ENCODE data around the gene GSDME.
A peak's percentile ranks its signal among the peaks of the same experiment; 100 is the strongest.

The GSDME gene

DNA sequence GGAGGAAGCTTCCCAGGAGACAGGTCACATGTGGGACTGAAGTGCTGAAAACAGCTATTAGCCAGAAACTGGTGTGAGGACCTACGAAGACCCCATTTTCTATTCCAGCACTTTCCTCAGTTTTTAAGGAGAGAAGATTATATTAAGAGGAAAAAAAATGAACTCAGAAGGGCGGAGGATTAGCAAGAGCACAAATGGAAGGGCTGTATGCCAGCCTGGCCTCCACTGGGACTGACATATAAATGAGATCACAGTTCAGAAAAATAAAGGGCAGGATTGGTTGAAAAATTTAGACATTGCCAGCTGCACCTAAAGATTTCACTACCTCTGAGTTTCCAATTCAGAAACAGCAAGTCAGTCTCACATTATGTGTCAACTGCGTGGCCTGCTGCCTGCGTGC is 53.0 kb downstream of the GSDME start:
- no peak for DNase-seq (ENCODE audit: low read depth)

GRCh38 chr7:24703296-24703695 is 54.0 kb downstream of the GSDME start:
- DNase-seq (ENCODE audit: low read depth), result no peak

DNA sequence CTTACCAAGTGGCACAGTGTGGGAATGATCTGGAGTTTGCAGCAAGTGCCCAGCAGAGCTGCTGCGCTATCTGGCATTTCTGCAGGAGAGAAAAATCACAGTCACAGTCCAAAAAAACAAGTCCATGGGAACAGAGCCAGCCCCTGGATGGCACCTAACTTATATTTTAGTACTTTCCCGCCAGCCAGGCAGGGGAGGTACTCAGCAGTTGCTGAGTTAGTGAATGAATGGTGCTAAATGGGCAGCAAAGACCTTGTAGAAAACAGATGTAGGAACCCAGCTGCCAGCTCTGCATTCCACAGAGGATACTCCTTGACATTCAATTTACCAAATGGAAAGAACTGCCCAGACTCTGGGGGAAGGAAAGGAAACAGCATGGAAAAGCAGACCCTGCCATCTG is 54.5 kb downstream of the GSDME start:
- DNase-seq (ENCODE audit: low read depth), result no peak

DNA sequence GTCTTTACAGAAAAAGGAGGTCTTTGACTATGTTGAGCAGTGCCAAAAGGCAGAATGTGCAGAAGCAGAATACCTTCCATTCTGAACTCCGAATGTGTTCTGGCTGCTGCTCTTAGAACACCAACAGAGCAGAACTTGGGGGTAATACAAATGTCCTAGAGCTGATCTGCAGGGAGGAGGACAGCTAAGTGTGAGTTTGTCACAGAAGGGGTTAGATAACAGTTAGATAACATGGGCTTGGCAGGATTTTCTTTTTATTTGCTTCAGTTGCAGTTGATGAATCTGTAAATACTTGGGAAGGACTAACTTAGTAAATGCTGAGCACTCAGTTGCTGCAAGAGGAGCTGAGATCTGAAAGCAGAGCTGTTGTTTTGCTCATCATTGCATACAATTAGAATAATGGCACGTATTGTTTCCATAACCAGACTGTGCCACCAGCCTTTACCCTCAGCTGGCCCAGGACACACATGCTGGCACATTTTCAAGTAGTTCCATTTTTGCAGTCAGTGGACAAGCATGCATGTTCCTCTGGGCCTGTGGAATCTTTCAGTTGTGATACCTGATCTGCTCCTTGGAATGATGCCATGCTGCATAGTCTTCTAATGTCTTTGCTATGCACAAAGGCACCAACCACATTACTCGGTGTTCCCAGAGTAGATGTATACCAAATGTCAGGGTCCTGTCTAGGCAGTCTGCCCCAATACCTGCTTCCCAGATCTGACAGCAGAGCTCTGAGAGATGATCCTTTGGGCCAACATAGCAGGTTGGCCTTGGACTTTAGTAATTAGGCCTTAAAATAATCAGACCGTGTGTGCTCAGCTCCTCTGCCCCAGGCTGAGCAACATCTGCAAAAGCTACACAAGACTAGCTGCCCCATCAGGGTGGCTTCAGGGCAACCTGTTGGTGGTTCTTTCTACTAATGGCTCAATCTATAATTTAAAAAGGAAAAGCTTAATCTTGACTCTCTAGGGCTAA is 55.7 kb downstream of the GSDME start:
- peak; percentile 92 for DNase-seq (ENCODE audit: low read depth)

DNA sequence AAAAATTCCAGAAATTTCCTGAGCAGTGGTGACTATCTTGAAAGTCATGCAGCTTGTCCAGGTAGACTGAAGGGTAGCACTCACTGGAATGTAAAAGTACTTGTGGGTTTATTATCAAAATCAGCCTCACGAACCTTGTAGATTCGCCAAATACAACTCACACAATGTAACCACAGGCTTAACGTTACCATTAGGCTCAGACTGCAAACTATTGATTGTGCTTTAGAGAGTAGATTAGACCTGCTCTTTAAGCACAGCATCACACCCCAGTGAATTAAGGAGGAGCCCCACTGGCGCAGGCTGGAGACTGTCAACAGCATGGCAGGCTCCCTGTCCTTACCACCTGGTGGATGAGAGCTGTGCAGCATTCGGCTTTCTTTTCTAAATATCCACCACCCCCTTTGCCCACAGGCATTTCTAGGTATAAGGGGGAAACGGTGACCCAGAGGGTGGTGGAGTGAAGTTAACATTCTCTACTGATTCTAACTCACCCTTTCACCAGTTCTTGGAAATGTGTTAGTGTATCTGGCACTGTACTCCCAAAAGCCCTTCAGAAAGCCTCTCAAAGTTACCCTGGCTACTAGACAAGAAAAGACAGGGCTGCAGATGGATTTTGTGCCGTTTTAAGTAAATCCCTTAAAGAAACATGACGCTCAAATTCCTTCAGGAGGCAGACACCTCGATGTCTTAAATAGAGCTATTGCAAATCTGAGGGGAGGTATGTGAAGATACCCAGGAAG is 56.6 kb downstream of the GSDME start:
- peak; percentile 28 for DNase-seq (ENCODE audit: low read depth)

- no peak for DNase-seq (ENCODE audit: low read depth)
Measured at GRCh38 chr7:24698531-24699266, 58.6 kb downstream of the GSDME start.

GRCh38 chr7:24697416-24697815 is 59.8 kb downstream of the GSDME start:
- no peak for DNase-seq (ENCODE audit: low read depth)

DNA sequence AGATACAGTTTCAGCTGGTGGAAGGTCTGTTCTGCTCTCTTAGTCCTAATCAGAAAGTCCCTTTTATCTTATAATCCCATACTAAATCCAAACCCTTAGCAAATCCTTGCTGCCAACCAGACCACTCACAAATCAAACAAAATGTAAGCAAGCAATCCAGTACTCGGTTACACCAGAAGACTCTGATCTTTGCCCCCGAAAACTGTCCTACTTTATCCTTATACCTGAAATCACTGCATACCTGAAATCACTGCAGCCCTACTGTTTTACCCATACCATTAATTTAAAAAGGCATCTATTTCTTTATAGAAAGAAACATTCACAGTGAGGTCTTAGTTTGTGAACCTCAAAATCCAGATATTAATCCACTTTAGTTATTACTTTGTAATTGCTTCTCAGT is 64.7 kb downstream of the GSDME start:
- DNase-seq (ENCODE audit: low read depth), result no peak

- DNase-seq (ENCODE audit: low read depth), result no peak
Measured at GRCh38 chr7:24690251-24690650, 67.0 kb downstream of the GSDME start.

GRCh38 chr7:24685708-24686107 is 71.6 kb downstream of the GSDME start:
- no peak for DNase-seq (ENCODE audit: low read depth)

- no peak for DNase-seq (ENCODE audit: low read depth)
Measured at GRCh38 chr7:24670782-24671181, 86.5 kb downstream of the GSDME start.

DNA sequence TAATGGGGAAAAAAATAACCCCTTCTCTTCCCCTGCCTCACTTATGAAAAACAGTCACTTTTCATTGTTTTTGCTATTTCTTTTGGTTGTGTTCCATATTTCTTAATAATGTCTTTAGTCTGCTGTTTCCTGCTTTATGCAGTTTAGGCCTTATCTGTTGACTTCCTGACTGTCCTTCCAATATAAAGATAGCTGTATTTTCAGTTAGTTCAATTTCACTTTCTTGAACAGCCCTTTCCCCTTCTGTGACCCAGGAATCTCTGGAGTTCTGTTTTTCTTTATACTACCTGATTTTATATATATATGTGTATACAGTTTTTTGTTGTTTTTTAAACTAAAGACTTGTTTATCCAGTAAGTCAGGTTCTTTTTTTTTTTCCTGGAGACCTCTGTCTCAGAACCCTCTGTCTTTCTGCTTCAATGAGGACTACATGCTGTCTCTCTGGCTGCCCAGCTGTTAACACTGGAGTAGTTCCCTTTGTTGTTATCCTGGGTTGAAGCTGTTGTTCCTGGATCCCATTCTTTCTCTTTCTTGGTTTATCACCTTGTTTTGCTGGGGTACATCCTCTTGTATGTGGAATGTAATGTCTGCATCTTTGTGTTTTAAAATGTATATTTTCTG is 87.2 kb downstream of the GSDME start:
- DNase-seq (ENCODE audit: low read depth), result no peak

DNA sequence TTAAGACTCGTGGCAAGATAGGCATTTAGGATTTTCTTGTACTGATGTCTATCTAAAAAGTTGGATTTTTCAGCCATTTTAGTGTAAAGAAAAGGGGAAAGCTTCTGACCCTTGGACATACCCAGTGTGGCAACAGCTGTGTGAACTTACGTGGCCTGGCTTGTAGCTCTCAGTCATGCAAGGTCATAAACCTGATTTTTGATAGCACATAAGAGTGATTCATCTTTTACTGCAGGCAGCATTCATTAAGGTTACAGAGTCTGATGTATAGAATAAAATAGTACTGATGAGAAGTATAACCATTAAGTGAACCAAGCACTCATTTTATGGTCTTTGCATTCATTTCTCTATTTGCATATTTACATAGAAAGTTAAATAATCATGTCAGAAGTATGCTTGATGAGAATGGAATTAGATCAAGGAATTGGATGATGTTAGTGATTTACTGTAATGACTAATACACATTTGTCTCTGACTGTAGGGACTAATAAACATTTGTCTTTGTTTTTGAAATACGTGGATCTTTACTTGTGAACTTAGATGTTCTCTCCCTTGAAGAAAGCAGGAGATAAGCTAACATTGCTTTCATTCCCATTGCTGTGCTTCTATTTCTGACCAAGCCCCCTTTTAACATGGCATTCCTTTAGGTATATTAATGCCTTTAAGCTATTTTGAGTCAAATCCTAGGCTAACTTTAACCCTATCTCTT is 88.2 kb downstream of the GSDME start:
- DNase-seq (ENCODE audit: low read depth), result peak; percentile 23

- peak; percentile 35 for DNase-seq (ENCODE audit: low read depth)
Measured at GRCh38 chr7:24665564-24666294, 91.5 kb downstream of the GSDME start.

DNA sequence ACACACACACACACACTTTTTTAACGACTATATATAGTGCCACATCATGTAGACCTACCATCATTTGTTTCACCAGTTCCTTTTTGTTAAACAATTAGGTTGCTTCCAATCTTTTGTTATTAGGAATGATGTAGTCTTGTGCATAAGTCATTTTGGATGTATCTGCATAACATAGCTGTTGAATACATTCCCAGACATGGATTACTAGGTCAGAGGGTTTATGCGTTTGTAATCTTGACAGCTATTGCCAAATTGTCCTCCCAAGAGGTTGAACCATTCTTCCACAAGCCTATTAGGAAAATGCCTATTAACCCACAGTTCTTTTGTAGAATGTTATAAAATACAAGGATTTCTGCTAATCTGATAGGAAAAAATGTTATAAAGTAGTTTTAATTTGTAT is 96.7 kb downstream of the GSDME start:
- DNase-seq (ENCODE audit: low read depth), result no peak

- DNase-seq (ENCODE audit: low read depth), result no peak
Measured at GRCh38 chr7:24659505-24659904, 97.8 kb downstream of the GSDME start.

GRCh38 chr7:24657980-24658379 is 99.3 kb downstream of the GSDME start:
- DNase-seq (ENCODE audit: low read depth), result no peak

GRCh38 chr7:24656608-24657007 is 100.7 kb downstream of the GSDME start:
- no peak for DNase-seq (ENCODE audit: low read depth)

- DNase-seq (ENCODE audit: low read depth), result no peak
Measured at GRCh38 chr7:24654305-24654704, 103.0 kb downstream of the GSDME start.

DNA sequence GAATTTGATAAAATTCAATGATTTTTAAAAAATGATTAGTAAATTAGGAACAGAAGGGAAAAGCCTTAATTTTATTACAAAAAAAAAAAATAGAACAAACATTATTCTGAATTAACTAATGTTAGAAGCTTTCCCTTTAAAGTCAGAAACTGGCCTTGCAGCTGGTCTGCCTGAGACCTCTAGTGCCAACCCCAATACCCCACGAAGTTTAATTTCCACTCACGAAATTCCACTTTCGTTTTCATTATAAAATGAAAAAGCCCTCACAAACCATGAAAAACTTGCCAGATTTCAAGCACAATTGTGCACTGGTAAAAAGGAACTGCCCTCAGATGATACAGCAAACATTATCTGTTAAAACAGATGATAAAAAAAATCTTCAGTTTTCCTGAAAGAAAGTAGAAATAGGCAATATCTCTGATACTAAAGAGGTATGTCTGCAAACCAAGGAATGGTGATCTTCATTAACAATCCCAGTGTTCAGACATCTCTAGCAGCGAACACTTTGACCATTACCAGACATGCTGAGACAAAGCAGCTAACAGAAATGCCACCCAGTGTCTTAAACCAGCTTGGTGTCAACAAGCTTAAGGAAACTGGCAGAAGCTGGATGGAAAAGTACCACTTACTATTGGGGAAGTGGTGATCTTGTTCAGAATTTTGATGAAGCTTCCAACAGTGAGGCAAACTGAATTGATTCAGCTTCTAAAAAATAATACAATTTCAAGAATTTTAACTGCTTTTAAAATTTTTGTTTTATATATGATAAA is 103.8 kb downstream of the GSDME start:
- DNase-seq (ENCODE audit: low read depth), result no peak

All from HS-5 (cell line).